K562 (cell line): ENCODE results near the gene FMNL2. TPM values are rescaled to one million over a fixed set of nuclear protein-coding genes. Genes with fewer than 3 reads are reported as not detected.
A peak's percentile ranks its signal among the peaks of the same experiment; 100 is the strongest.

ENCODE experiments used
- ATAC-seq: fragments of 200-7000 bp; cut with Tn5 transposase; 3 replicates; pipeline ENCODE4 v1.9.1; 2020; ENCODE audit warnings: moderate library complexity
- BruUV-seq: library from RNA; stranded (reverse); fragments of 400-500 nt; replicated peaks from 2 replicates; lab custom pipeline; 2021; lab: Mats Ljungman, UMichigan
- CTCF ChIA-PET: fragments of 300-600 bp; formaldehyde crosslinking; extraction: SDS; loops from one replicate; lab custom pipeline; 2021; ENCODE audit warnings: low intra/inter-chr PET ratio; lab: Yijun Ruan, JAX
- POLR2A ChIA-PET: fragments of 300-600, 350-650 bp; sonication (Branson Sonifier 250); formaldehyde crosslinking; extraction: SDS; loops from one replicate; lab custom pipeline; 2021; ENCODE audit warnings: antibody characterized with exemption, inconsistent platforms; lab: Yijun Ruan, JAX
- DNase-seq, 4 experiments: peaks; one replicate each; pipeline versions ENCODE4 v3.0.0 to v3.0.0-alpha.2; 2011 to 2018; ENCODE audit warnings: low spot score in 3 of 4, mixed read lengths in 3 of 4; ENCODE audit errors: extremely low read depth in 1 of 4
- FAIRE-seq: peaks from 2 replicates; lab custom pipeline; 2011; peaks lifted over from hg19 to GRCh38; lab: Jason Lieb, UNC
- H2AFZ ChIP-seq: 2 replicates; pipeline ENCODE4 v1.6.0; 2011; ENCODE audit warnings: low read depth, low read length, control low read depth, inconsistent platforms
- H3K27ac ChIP-seq: fragments of 200-600 bp; 3 replicates; pipeline ENCODE4 v1.8.0; 2011; ENCODE audit warnings: low read depth, mild to moderate bottlenecking, control low read depth, inconsistent platforms, low read length, moderate library complexity, mixed read lengths; ENCODE audit errors: extremely low read depth
- H3K27me3 ChIP-seq, 2 experiments: fragments of 300-600 bp in 1 of 2; 2 replicates in 1 of 2; 3 replicates in 1 of 2; pipeline versions ENCODE4 v1.6.0 to v1.8.0; 2011; ENCODE audit warnings: inconsistent platforms in 2 of 2, low read length in 2 of 2, mild to moderate bottlenecking in 1 of 2, mixed read lengths in 1 of 2, moderate library complexity in 1 of 2; ENCODE audit not compliant: control insufficient read depth in 2 of 2, insufficient read depth in 2 of 2
- H3K36me3 ChIP-seq: fragments of 300-600 bp; 3 replicates; pipeline ENCODE4 v1.8.0; 2011; ENCODE audit warnings: mild to moderate bottlenecking, low read length, inconsistent platforms; ENCODE audit not compliant: control insufficient read depth, insufficient read depth
- H3K4me1 ChIP-seq, 2 experiments: fragments of 200-600 bp in 1 of 2; replicated peaks in 1 of 2; 2 replicates in 1 of 2; 3 replicates in 1 of 2; pipeline versions ENCODE4 v1.5.1 to v1.8.0; 2011; ENCODE audit warnings: inconsistent platforms in 2 of 2, low read length in 2 of 2, mild to moderate bottlenecking in 1 of 2, mixed read lengths in 1 of 2, moderate library complexity in 1 of 2; ENCODE audit not compliant: control insufficient read depth in 2 of 2, insufficient read depth in 2 of 2
- H3K4me2 ChIP-seq: 2 replicates; pipeline ENCODE4 v1.6.1; 2011; ENCODE audit warnings: low read length, control low read depth, inconsistent platforms, mixed read lengths; ENCODE audit not compliant: insufficient read depth
- H3K4me3 ChIP-seq: fragments of 200-600 bp; sonication (generic), shearing (Covaris generic); 2 replicates; pipeline ENCODE4 v1.5.1; 2016; ENCODE audit warnings: control low read depth, inconsistent platforms
- H3K79me2 ChIP-seq: fragments of 200-600 bp; 3 replicates; pipeline ENCODE4 v1.8.0; 2011; ENCODE audit warnings: low read length, inconsistent platforms; ENCODE audit not compliant: control insufficient read depth, insufficient read depth
- H3K9ac ChIP-seq, 2 experiments: 2 replicates each; pipeline versions ENCODE4 v1.6.0 to v1.6.1; 2011; ENCODE audit warnings: low read depth in 2 of 2, low read length in 2 of 2, control low read depth in 1 of 2, inconsistent platforms in 1 of 2, mild to moderate bottlenecking in 1 of 2, mixed read lengths in 1 of 2; ENCODE audit not compliant: insufficient read depth in 1 of 2
- H3K9me1 ChIP-seq: one replicate; pipeline ENCODE4 v1.6.0; 2011; ENCODE audit warnings: inconsistent platforms, mild to moderate bottlenecking, low read length, moderate library complexity; ENCODE audit not compliant: control insufficient read depth, insufficient read depth
- H3K9me3 ChIP-seq: replicated peaks from 2 replicates; pipeline ENCODE4 v1.5.1; 2011; ENCODE audit warnings: low read depth, low read length, inconsistent platforms; ENCODE audit not compliant: control insufficient read depth, insufficient read depth
- H4K20me1 ChIP-seq: replicated peaks from 2 replicates; pipeline ENCODE4 v1.6.1; 2011; ENCODE audit warnings: low read length, inconsistent platforms, mixed read lengths; ENCODE audit not compliant: control insufficient read depth, insufficient read depth
- ASH1L ChIP-seq: fragments of 450-650 bp; IDR thresholded peaks from 2 replicates; pipeline ENCODE4 v1.6.1; 2018; ENCODE audit warnings: borderline replicate concordance, mild to moderate bottlenecking, low read depth; ENCODE audit not compliant: partially characterized antibody
- FOXK2 ChIP-seq, 2 experiments: fragments of 450-650 bp; IDR thresholded peaks in 1 of 2; conservative IDR thresholded peaks in 1 of 2; 2 replicates each; pipeline ENCODE4 v1.6.1; 2016; ENCODE audit warnings: low read depth in 2 of 2, mild to moderate bottlenecking in 1 of 2
- HDAC6 ChIP-seq: IDR thresholded peaks from 2 replicates; pipeline ENCODE4 v1.6.1; 2012; ENCODE audit warnings: low read depth, mild to moderate bottlenecking, control low read depth, inconsistent platforms, low read length, moderate library complexity
- PHF20 ChIP-seq: fragments of 450-650 bp; IDR thresholded peaks from 2 replicates; pipeline ENCODE4 v1.6.1; 2018; ENCODE audit not compliant: partially characterized antibody
- SIN3B ChIP-seq: fragments of 450-650 bp; IDR thresholded peaks from 2 replicates; pipeline ENCODE4 v1.6.1; 2017; ENCODE audit warnings: low read depth, mild to moderate bottlenecking, moderate library complexity
- THRAP3 ChIP-seq: fragments of 450-650 bp; IDR thresholded peaks from 2 replicates; pipeline ENCODE4 v1.6.1; 2016; ENCODE audit warnings: mild to moderate bottlenecking, inconsistent platforms, borderline replicate concordance
- ZKSCAN8 ChIP-seq: fragments of 200-800 bp; sonication (Bioruptor generic); IDR thresholded peaks from 2 replicates; pipeline ENCODE4 v1.6.1; 2016; ENCODE audit warnings: missing genetic modification characterization, missing compliant biosample characterization
- ZNF24 ChIP-seq: fragments of 450-650 bp; IDR thresholded peaks from 2 replicates; pipeline ENCODE4 v1.6.1; 2016
- WGBS: fragments of 100-300 bp; shearing (Covaris generic); methylation state at CpG from one replicate; pipeline ENCODE4 v1.1.6; 2016; ENCODE audit warnings: low coverage, mixed read lengths; ENCODE audit not compliant: insufficient coverage; ENCODE audit errors: missing lambda C conversion rate; 5-methylcytosine and 5-hydroxymethylcytosine counted together
- in situ Hi-C: fragments of 300-500 bp; cut with MboI; formaldehyde crosslinking; loops from 4 replicates; pipeline ENCODE4 v1.15.0; 2018; ENCODE audit warnings: inconsistent platforms, mixed read lengths
- intact Hi-C: fragments of 100-400 bp; cut with micrococcal nuclease; formaldehyde crosslinking; loops from 2 replicates; pipeline ENCODE4 v1.14.2; 2022
- polyA plus RNA-seq, 8 experiments: library from polyadenylated mRNA; depleted of rRNA in 4 of 8; stranded (reverse) in 5 of 8; unstranded in 3 of 8; fragments of >200 nt; fragmentation: Nextera tagmentation in 2 of 8; fragmentation: Illumina TruSeq in 1 of 8; extraction: Ambion mirVana in 2 of 8; extraction: Trizol in 1 of 8; gene quantifications; 2 replicates each; pipeline versions ENCODE4 v1.2.1 to v1.2.3, GENCODE V29; 2011 to 2014; ENCODE audit warnings: inconsistent platforms in 1 of 8, missing spikeins in 1 of 8
- total RNA-seq, 7 experiments: library from RNA; depleted of rRNA in 6 of 7; stranded (reverse); fragments of >200 nt in 6 of 7; fragmentation: Illumina TruSeq in 2 of 7; extraction: Trizol in 2 of 7; gene quantifications; 2 replicates each; pipeline versions ENCODE4 v1.2.1 to v1.2.3, GENCODE V29; 2011 to 2021; ENCODE audit warnings: low replicate concordance in 1 of 7
- TF ChIP-seq, protein P1 (sequence below): fragments of 450-650 bp; IDR thresholded peaks from 2 replicates; pipeline ENCODE4 v1.6.1; 2018; ENCODE audit not compliant: partially characterized antibody
- TF ChIP-seq, protein P2 (sequence below): fragments of 450-650 bp; IDR thresholded peaks from 2 replicates; pipeline ENCODE4 v1.6.1; 2016; ENCODE audit warnings: low read depth

The FMNL2 gene
- total and polyA plus RNA-seq, 9 of the 15 experiments (the other 6 are each of a cell fraction or from before 2014, with no cell fraction given) = 0.15 to 0.49 (median 0.24) TPM; not detected in 1

DNA sequence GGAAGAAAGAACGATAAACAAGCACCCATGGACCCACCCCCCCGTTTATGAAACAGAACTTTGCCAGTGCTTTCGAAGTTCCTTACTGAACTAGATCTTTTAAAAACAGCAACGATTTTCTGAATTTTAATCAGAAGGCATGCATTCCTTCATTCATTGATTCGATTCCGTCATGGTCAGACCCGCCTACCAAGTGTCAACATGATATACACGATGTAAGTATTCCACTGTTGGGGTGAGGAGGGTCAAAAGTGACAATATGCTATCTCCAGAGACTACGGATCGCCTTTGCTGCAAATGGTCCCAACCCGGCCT, 316 bp upstream of the FMNL2 start:
- H3K4me2 ChIP-seq = peak overlapping the region; percentile 87
- POLR2A ChIA-PET = no interaction called here
- H3K9me1 ChIP-seq = no peaks in the 10 kb centered on the region
- DNase-seq (no peak), ATAC-seq (no peak), FAIRE-seq (peak; percentile 85)
- H3K27ac ChIP-seq = no peak overlapping the region
- peak overlapping the region in 1 of 2 experiments; percentile 83; a peak in 1 of 4 replicates for H3K9ac ChIP-seq
- no TSS peak for BruUV-seq
- H3K4me1 ChIP-seq = peaks cover 0 to 17% of the 10 kb centered on the region in 2 experiments; a peak in 3 of 5 replicates
- in situ Hi-C loops = no loop called here
- H3K4me3 ChIP-seq = peak overlapping the region; percentile 82
- H3K36me3 ChIP-seq = no peaks in the 10 kb centered on the region
- peaks cover 18 to 25% of the 10 kb centered on the region in 2 experiments for H3K27me3 ChIP-seq
- H4K20me1 ChIP-seq = 0 out of 2 replicates have a peak, but pooled peaks cover 6% of the 10 kb centered on the region
- intact Hi-C loops = loop anchor here (10.0 kb wide), 2 partner anchors 300 kb away; no protein-coding TSS in a partner anchor
- H3K9me3 ChIP-seq = no peaks in the 10 kb centered on the region
- no peaks in the 10 kb centered on the region for H3K79me2 ChIP-seq
- CTCF ChIA-PET = no interaction called here
- 7% methylated on average over 11 of the region's 11 CpGs for WGBS
- H2AFZ ChIP-seq = peak overlapping the region; percentile 98
- TF ChIP-seq FOXK2 (conservative IDR thresholded peaks at IDR 0.05 in 1 of 2, IDR thresholded peaks at IDR 0.05 in 1 of 2; ENCODE audit: low read depth in 2 of 2) (peak in 1 of 2 experiments; percentile 20; a peak in 1 of 4 replicates), HDAC6 (no peak), ZKSCAN8 (CRISPR knock-in tag) (no peak), PHF20 (peak; percentile 26), SIN3B (no peak), ZNF24 (peak; percentile 48; the same call in 1 of the 2 replicates), THRAP3 (no peak), ASH1L (no peak)
- TF ChIP-seq, protein P1, sequence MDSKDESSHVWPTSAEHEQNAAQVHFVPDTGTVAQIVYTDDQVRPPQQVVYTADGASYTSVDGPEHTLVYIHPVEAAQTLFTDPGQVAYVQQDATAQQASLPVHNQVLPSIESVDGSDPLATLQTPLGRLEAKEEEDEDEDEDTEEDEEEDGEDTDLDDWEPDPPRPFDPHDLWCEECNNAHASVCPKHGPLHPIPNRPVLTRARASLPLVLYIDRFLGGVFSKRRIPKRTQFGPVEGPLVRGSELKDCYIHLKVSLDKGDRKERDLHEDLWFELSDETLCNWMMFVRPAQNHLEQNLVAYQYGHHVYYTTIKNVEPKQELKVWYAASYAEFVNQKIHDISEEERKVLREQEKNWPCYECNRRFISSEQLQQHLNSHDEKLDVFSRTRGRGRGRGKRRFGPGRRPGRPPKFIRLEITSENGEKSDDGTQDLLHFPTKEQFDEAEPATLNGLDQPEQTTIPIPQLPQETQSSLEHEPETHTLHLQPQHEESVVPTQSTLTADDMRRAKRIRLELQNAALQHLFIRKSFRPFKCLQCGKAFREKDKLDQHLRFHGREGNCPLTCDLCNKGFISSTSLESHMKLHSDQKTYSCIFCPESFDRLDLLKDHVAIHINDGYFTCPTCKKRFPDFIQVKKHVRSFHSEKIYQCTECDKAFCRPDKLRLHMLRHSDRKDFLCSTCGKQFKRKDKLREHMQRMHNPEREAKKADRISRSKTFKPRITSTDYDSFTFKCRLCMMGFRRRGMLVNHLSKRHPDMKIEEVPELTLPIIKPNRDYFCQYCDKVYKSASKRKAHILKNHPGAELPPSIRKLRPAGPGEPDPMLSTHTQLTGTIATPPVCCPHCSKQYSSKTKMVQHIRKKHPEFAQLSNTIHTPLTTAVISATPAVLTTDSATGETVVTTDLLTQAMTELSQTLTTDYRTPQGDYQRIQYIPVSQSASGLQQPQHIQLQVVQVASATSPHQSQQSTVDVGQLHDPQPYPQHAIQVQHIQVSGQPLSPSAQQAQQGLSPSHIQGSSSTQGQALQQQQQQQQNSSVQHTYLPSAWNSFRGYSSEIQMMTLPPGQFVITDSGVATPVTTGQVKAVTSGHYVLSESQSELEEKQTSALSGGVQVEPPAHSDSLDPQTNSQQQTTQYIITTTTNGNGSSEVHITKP = peak; percentile 53
- TF ChIP-seq, protein P2, sequence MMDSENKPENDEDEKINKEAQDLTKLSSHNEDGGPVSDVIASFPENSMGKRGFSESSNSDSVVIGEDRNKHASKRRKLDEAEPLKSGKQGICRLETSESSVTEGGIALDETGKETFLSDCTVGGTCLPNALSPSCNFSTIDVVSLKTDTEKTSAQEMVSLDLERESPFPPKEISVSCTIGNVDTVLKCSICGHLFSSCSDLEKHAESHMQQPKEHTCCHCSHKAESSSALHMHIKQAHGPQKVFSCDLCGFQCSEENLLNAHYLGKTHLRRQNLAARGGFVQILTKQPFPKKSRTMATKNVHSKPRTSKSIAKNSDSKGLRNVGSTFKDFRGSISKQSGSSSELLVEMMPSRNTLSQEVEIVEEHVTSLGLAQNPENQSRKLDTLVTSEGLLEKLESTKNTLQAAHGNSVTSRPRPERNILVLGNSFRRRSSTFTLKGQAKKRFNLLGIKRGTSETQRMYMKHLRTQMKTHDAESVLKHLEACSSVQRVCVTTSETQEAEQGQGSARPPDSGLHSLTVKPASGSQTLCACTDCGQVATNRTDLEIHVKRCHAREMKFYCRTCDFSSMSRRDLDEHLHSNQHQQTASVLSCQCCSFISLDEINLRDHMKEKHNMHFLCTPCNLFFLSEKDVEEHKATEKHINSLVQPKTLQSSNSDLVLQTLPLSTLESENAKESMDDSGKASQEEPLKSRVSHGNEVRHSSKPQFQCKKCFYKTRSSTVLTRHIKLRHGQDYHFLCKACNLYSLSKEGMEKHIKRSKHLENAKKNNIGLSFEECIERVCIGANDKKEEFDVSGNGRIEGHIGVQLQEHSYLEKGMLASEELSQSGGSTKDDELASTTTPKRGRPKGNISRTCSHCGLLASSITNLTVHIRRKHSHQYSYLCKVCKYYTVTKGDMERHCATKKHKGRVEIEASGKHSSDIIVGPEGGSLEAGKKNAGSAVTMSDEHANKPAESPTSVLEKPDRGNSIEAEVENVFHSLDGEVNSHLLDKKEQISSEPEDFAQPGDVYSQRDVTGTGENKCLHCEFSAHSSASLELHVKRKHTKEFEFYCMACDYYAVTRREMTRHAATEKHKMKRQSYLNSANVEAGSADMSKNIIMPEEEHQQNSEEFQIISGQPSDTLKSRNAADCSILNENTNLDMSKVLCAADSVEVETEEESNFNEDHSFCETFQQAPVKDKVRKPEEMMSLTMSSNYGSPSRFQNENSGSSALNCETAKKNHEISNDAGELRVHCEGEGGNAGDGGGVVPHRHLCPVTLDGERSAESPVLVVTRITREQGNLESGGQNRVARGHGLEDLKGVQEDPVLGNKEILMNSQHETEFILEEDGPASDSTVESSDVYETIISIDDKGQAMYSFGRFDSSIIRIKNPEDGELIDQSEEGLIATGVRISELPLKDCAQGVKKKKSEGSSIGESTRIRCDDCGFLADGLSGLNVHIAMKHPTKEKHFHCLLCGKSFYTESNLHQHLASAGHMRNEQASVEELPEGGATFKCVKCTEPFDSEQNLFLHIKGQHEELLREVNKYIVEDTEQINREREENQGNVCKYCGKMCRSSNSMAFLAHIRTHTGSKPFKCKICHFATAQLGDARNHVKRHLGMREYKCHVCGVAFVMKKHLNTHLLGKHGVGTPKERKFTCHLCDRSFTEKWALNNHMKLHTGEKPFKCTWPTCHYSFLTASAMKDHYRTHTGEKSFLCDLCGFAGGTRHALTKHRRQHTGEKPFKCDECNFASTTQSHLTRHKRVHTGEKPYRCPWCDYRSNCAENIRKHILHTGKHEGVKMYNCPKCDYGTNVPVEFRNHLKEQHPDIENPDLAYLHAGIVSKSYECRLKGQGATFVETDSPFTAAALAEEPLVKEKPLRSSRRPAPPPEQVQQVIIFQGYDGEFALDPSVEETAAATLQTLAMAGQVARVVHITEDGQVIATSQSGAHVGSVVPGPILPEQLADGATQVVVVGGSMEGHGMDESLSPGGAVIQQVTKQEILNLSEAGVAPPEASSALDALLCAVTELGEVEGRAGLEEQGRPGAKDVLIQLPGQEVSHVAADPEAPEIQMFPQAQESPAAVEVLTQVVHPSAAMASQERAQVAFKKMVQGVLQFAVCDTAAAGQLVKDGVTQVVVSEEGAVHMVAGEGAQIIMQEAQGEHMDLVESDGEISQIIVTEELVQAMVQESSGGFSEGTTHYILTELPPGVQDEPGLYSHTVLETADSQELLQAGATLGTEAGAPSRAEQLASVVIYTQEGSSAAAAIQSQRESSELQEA = peak; percentile 87
